Endothelial cell of umbilical vein (primary cell): ENCODE measurements around the gene MANEAL. TPM values are rescaled to one million over a fixed set of nuclear protein-coding genes. Genes with fewer than 3 reads are reported as not detected.

Experiments
- BruUV-seq: library from RNA; stranded (reverse); fragments of 400-500 nt; replicated peaks from 2 replicates; lab custom pipeline; 2021; lab: Mats Ljungman, UMichigan
- CTCF ChIA-PET: fragments of 300-600, 350-600 bp; sonication (Branson Sonifier 250); formaldehyde crosslinking; loops from one replicate; lab custom pipeline; 2021; ENCODE audit warnings: antibody characterized with exemption, inconsistent platforms; lab: Charles Lee
- POLR2A ChIA-PET: fragments of 300-600, 350-600 bp; sonication (Branson Sonifier 250); formaldehyde crosslinking; loops from one replicate; lab custom pipeline; 2021; ENCODE audit warnings: antibody characterized with exemption, inconsistent platforms; lab: Charles Lee
- DNase-seq: peaks from one replicate; pipeline ENCODE4 v3.0.0-alpha.2; 2011; ENCODE audit warnings: low read depth, low spot score
- FAIRE-seq: peaks from 2 replicates; lab custom pipeline; 2011; peaks lifted over from hg19 to GRCh38; lab: Jason Lieb, UNC
- H2AFZ ChIP-seq: 2 replicates; pipeline ENCODE4 v1.6.0; 2012; ENCODE audit warnings: low read depth, low read length, control low read depth, inconsistent platforms
- H3K27ac ChIP-seq: 2 replicates; pipeline ENCODE4 v1.5.1; 2011; ENCODE audit warnings: low read depth, mild to moderate bottlenecking, control low read depth, low read length, moderate library complexity; ENCODE audit not compliant: insufficient read depth
- H3K27me3 ChIP-seq, 2 experiments: 2 replicates each; pipeline versions ENCODE4 v1.6.0 to v1.6.1; 2011; ENCODE audit warnings: low read length in 2 of 2, mixed read lengths in 1 of 2; ENCODE audit not compliant: control insufficient read depth in 2 of 2, insufficient read depth in 2 of 2
- H3K36me3 ChIP-seq, 2 experiments: 2 replicates in 1 of 2; 3 replicates in 1 of 2; pipeline ENCODE4 v1.5.1; 2011; ENCODE audit warnings: low read length in 2 of 2, mild to moderate bottlenecking in 1 of 2, moderate library complexity in 1 of 2; ENCODE audit not compliant: control insufficient read depth in 2 of 2, insufficient read depth in 2 of 2; ENCODE audit errors: extremely low read depth in 1 of 2
- H3K4me1 ChIP-seq: 3 replicates; pipeline ENCODE4 v1.5.1; 2011; ENCODE audit warnings: mild to moderate bottlenecking, low read length; ENCODE audit not compliant: control insufficient read depth, insufficient read depth; ENCODE audit errors: extremely low read depth
- H3K4me2 ChIP-seq: 2 replicates; pipeline ENCODE4 v1.6.1; 2011; ENCODE audit warnings: low read length, control low read depth, mixed read lengths; ENCODE audit not compliant: insufficient read depth
- H3K4me3 ChIP-seq, 3 experiments: fragments of 200-600 bp in 1 of 3; sonication (generic), shearing (Covaris generic) in 1 of 3; replicated peaks in 1 of 3; 2 replicates each; pipeline ENCODE4 v1.5.1; 2011 to 2016; ENCODE audit warnings: control low read depth in 3 of 3, low read length in 3 of 3, mild to moderate bottlenecking in 2 of 3, inconsistent platforms in 1 of 3, low read depth in 1 of 3, moderate library complexity in 1 of 3; ENCODE audit not compliant: insufficient read depth in 1 of 3
- H3K79me2 ChIP-seq: 2 replicates; pipeline ENCODE4 v1.6.0; 2012; ENCODE audit warnings: low read length, inconsistent platforms; ENCODE audit not compliant: control insufficient read depth, insufficient read depth
- H3K9ac ChIP-seq: replicated peaks from 2 replicates; pipeline ENCODE3; 2011; ENCODE audit warnings: low read length, control low read depth; ENCODE audit not compliant: insufficient read depth; ENCODE audit errors: extremely low read depth
- H3K9me1 ChIP-seq: replicated peaks from 3 replicates; pipeline ENCODE4 v1.6.0; 2011; ENCODE audit warnings: mild to moderate bottlenecking, low read length; ENCODE audit not compliant: control insufficient read depth, insufficient read depth; ENCODE audit errors: extremely low read depth
- H3K9me3 ChIP-seq: replicated peaks from 2 replicates; pipeline ENCODE4 v1.5.1; 2012; ENCODE audit warnings: low read length, inconsistent platforms; ENCODE audit not compliant: control insufficient read depth, insufficient read depth
- H4K20me1 ChIP-seq: replicated peaks from 2 replicates; pipeline ENCODE3; 2011; ENCODE audit warnings: mild to moderate bottlenecking, low read length; ENCODE audit not compliant: control insufficient read depth, insufficient read depth; ENCODE audit errors: extremely low read depth
- CTCF ChIP-seq, 2 donors: IDR thresholded peaks; 1 replicate in 1 of 2; 2 replicates in 1 of 2; pipeline ENCODE4 v1.5.1; 2011; ENCODE audit warnings: low read length in 2 of 2, mild to moderate bottlenecking in 2 of 2, moderate library complexity in 2 of 2, control low read depth in 1 of 2, inconsistent platforms in 1 of 2, low read depth in 1 of 2; ENCODE audit not compliant: insufficient read depth in 1 of 2; ENCODE audit errors: extremely low read depth in 1 of 2
- EZH2 ChIP-seq: IDR thresholded peaks from 2 replicates; pipeline ENCODE4 v1.6.1; 2012; ENCODE audit warnings: borderline replicate concordance, low read depth, mild to moderate bottlenecking, moderate library complexity, low read length, inconsistent platforms; ENCODE audit not compliant: severe bottlenecking
- FOS ChIP-seq: IDR thresholded peaks from 2 replicates; pipeline ENCODE4 v1.6.1; 2011; ENCODE audit warnings: mild to moderate bottlenecking, low read length, moderate library complexity, borderline replicate concordance; ENCODE audit not compliant: insufficient read depth
- GATA2 ChIP-seq: IDR thresholded peaks from 2 replicates; pipeline ENCODE4 v1.7.0; 2011; ENCODE audit warnings: low read depth, mild to moderate bottlenecking, moderate library complexity, mixed read lengths, low read length; ENCODE audit not compliant: insufficient read length, insufficient read depth
- JUN ChIP-seq: IDR thresholded peaks from 2 replicates; pipeline ENCODE4 v1.6.1; 2011; ENCODE audit warnings: borderline replicate concordance, low read depth; ENCODE audit not compliant: insufficient read length, insufficient read depth
- MYC ChIP-seq: IDR thresholded peaks from one replicate; pipeline ENCODE4 v1.6.1; 2011; ENCODE audit warnings: mild to moderate bottlenecking, low read depth, low read length
- POLR2A ChIP-seq: IDR thresholded peaks from 2 replicates; pipeline ENCODE4 v1.6.1; 2012; ENCODE audit warnings: low read depth, mild to moderate bottlenecking, control low read depth, low read length
- POLR2AphosphoS5 ChIP-seq: IDR thresholded peaks from 2 replicates; pipeline ENCODE4 v1.6.1; 2012; ENCODE audit warnings: low read depth, mild to moderate bottlenecking, control low read depth, low read length, moderate library complexity; ENCODE audit not compliant: insufficient read depth
- dilution Hi-C: fragments of 300-500 bp; cut with MboI; formaldehyde crosslinking; loops from one replicate; pipeline ENCODE4 v1.15.0; 2019; ENCODE audit warnings: low sequenced_read_pairs; ENCODE audit not compliant: extremely low pct_ligation_motif_present
- intact Hi-C: fragments of 100-400 bp; cut with micrococcal nuclease; formaldehyde crosslinking; loops from one replicate; pipeline ENCODE4 v1.10.0; 2022
- polyA plus RNA-seq, 4 experiments: library from polyadenylated mRNA; depleted of rRNA in 3 of 4; stranded (reverse) in 3 of 4; unstranded in 1 of 4; fragments of >200 nt; gene quantifications; 2 replicates each; pipeline versions ENCODE4 v1.2.1 to v1.2.3, GENCODE V29; 2011 to 2012; ENCODE audit warnings: missing spikeins in 1 of 4
- total RNA-seq: library from RNA; stranded (reverse); gene quantifications from 2 replicates; pipeline ENCODE4 v1.2.3, GENCODE V29; 2021
- TF ChIP-seq, protein P1 (sequence below): IDR thresholded peaks from 2 replicates; pipeline ENCODE4 v1.6.1; 2011; ENCODE audit not compliant: insufficient read depth, insufficient read length

The MANEAL gene
- total and polyA plus RNA-seq, 2 donors (not counting 3 experiments of a cell fraction or from before 2014, with no cell fraction given): 0.66 to 1.3 TPM

DNA sequence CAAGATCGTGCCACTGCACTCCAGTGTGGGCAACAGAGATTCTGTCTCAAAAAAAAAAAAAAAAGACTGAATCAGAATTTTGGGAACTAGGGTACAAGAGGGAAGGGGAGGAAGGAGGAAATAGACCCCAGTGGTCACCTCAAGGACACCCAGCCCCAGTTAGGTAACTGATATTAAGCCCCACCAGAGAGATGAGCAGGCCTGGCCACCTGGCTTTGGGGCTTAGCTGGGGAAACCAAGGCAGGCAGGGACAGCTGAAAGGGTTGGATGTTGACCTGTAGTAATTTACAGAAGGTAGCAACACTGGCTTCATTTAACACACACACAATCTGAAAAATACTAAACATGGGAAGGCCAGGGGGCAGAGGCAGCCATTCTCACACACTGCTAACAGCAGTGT lies 8.8 kb downstream of the MANEAL start:
- peaks cover 4% of the 10 kb centered on the region for H4K20me1 ChIP-seq
- intact Hi-C loops: no loop called here
- peaks cover 17% of the 10 kb centered on the region for H3K79me2 ChIP-seq
- no TSS peak for BruUV-seq
- no peak overlapping the region for H3K27ac ChIP-seq
- no peaks in the 10 kb centered on the region for H3K27me3 ChIP-seq
- peaks cover 8% of the 10 kb centered on the region for H3K4me1 ChIP-seq
- ChIA-PET POLR2A (no interaction called here), CTCF (no interaction called here)
- DNase-seq (no peak), FAIRE-seq (no peak)
- H3K4me2 ChIP-seq: no peak overlapping the region
- H3K9me1 ChIP-seq: no peaks in the 10 kb centered on the region
- no peaks in the 10 kb centered on the region for H3K9me3 ChIP-seq
- no peak overlapping the region for H3K9ac ChIP-seq
- no peak overlapping the region for H2AFZ ChIP-seq
- H3K36me3 ChIP-seq: peaks cover 19 to 31% of the 10 kb centered on the region in 2 experiments
- dilution Hi-C loops: no loop called here
- no peak for TF ChIP-seq GATA2
- TF ChIP-seq POLR2A: no peak
- no peak for TF ChIP-seq POLR2AphosphoS5
- no peak for TF ChIP-seq MYC
- TF ChIP-seq FOS: no peak
- TF ChIP-seq EZH2: no peak
- no peak for TF ChIP-seq CTCF (IDR thresholded peaks at IDR 0.05; ENCODE audit: extremely low read depth in 1 of 2, insufficient read depth in 1 of 2, low read depth in 1 of 2, low read length in 2 of 2)
- TF ChIP-seq, protein P1, sequence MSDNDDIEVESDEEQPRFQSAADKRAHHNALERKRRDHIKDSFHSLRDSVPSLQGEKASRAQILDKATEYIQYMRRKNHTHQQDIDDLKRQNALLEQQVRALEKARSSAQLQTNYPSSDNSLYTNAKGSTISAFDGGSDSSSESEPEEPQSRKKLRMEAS: no peak
- TF ChIP-seq JUN: no peak
- no peak overlapping the region for H3K4me3 ChIP-seq
